Tibial artery (tissue), 4 donors: Measurements from ENCODE around the gene NMRK2.
A peak's percentile ranks its signal among the peaks of the same experiment; 100 is the strongest.

Experiments
- DNase-seq, 2 donors: peaks; one replicate each; pipeline ENCODE4 v3.0.0-alpha.2; 2019
- H3K27ac ChIP-seq, 2 donors: fragments of 200-600 bp; sonication (generic) in 1 of 2; 1 replicate in 1 of 2; 2 replicates in 1 of 2; pipeline ENCODE4 v1.5.1; 2018 to 2019; ENCODE audit warnings: mild to moderate bottlenecking in 1 of 2
- H3K27me3 ChIP-seq, 2 donors: fragments of 200-600 bp; sonication (generic) in 1 of 2; one replicate each; pipeline versions ENCODE4 v1.5.1 to v1.6.0; 2016 to 2019
- H3K36me3 ChIP-seq, 3 donors: fragments of 200-600 bp; sonication (generic) in 2 of 3; one replicate each; pipeline ENCODE4 v1.5.1; 2016 to 2019; ENCODE audit warnings: mild to moderate bottlenecking in 2 of 3
- H3K4me1 ChIP-seq, 4 donors: fragments of 200-600 bp; sonication (generic) in 2 of 4; 1 replicate in 3 of 4; 2 replicates in 1 of 4; pipeline ENCODE4 v1.5.1; 2016 to 2019
- H3K4me3 ChIP-seq, 2 donors: fragments of 200-600 bp; sonication (generic) in 1 of 2; 1 replicate in 1 of 2; 2 replicates in 1 of 2; pipeline ENCODE4 v1.5.1; 2018 to 2019; ENCODE audit warnings: mild to moderate bottlenecking in 2 of 2
- H3K9me3 ChIP-seq, 3 donors: fragments of 200-600 bp; sonication (generic) in 1 of 3; one replicate each; pipeline ENCODE4 v1.5.1; 2016 to 2019
- CTCF ChIP-seq, 2 experiments: fragments of 200-600 bp in 1 of 2; fragments of 450-650 bp in 1 of 2; IDR thresholded peaks; one replicate each; pipeline ENCODE4 v1.5.1; 2017 to 2019; ENCODE audit warnings: antibody characterized with exemption in 2 of 2, mild to moderate bottlenecking in 1 of 2, moderate library complexity in 1 of 2
- intact Hi-C: fragments of 100-400 bp; cut with DNase I; formaldehyde crosslinking; loops from one replicate; pipeline ENCODE4 v1.15.0; 2023; ENCODE audit warnings: low total_unique reads

NMRK2 gene

GRCh38 chr19:3980353-3981251 lies 47.7 kb downstream of the NMRK2 start:
- no peak overlapping the region for H3K27ac ChIP-seq
- no peak overlapping the region for H3K4me3 ChIP-seq
- peaks cover 0 to 30% (median 20%) of the 10 kb centered on the region in 4 donors for H3K4me1 ChIP-seq
- TF ChIP-seq CTCF (IDR thresholded peaks at IDR 0.05) = no peak
- no peaks in the 10 kb centered on the region for H3K9me3 ChIP-seq
- no peak for DNase-seq
- peaks cover 86 to 87% (median 87%) of the 10 kb centered on the region in 3 donors for H3K36me3 ChIP-seq
- no peaks in the 10 kb centered on the region for H3K27me3 ChIP-seq
- intact Hi-C loops = loop anchor here (10.0 kb wide), 2 partner anchors 144 to 204 kb away; partner anchors contain the start of genes ANKRD24, MAP2K2 and SIRT6

GRCh38 chr19:3981373-3981735 lies 48.5 kb downstream of the NMRK2 start:
- intact Hi-C loops = loop anchor here (10.0 kb wide), 2 partner anchors 143 to 203 kb away; partner anchors contain the start of genes ANKRD24, MAP2K2 and SIRT6
- no peaks in the 10 kb centered on the region for H3K9me3 ChIP-seq
- DNase-seq = no peak
- TF ChIP-seq CTCF (IDR thresholded peaks at IDR 0.05) = no peak
- no peak overlapping the region for H3K27ac ChIP-seq
- peaks cover 79 to 80% (median 79%) of the 10 kb centered on the region in 3 donors for H3K36me3 ChIP-seq
- H3K4me3 ChIP-seq = no peak overlapping the region
- H3K27me3 ChIP-seq = no peaks in the 10 kb centered on the region
- peaks cover 0 to 37% (median 27%) of the 10 kb centered on the region in 4 donors for H3K4me1 ChIP-seq

GRCh38 chr19:3981736-3982681 lies 49.1 kb downstream of the NMRK2 start:
- intact Hi-C loops = loop anchor here (10.0 kb wide), 2 partner anchors 143 to 203 kb away; partner anchors contain the start of genes ANKRD24, MAP2K2 and SIRT6
- no peak overlapping the region for H3K4me3 ChIP-seq
- no peak for TF ChIP-seq CTCF (IDR thresholded peaks at IDR 0.05)
- H3K27ac ChIP-seq = no peak overlapping the region
- no peaks in the 10 kb centered on the region for H3K27me3 ChIP-seq
- H3K4me1 ChIP-seq = peaks cover 0 to 44% (median 34%) of the 10 kb centered on the region in 4 donors
- H3K9me3 ChIP-seq = no peaks in the 10 kb centered on the region
- DNase-seq = no peak
- H3K36me3 ChIP-seq = peaks cover 72 to 73% (median 73%) of the 10 kb centered on the region in 3 donors

GRCh38 chr19:3982701-3983541 lies 50.1 kb downstream of the NMRK2 start:
- intact Hi-C loops = loop anchor here (10.0 kb wide), 2 partner anchors 142 to 202 kb away; partner anchors contain the start of genes ANKRD24, MAP2K2 and SIRT6
- Histone ChIP-seq H3K27ac (peak overlapping the region; percentile 91 to 94), H3K9me3 (no peaks in the 10 kb centered on the region), H3K36me3 (peaks cover 63 to 64% (median 63%) of the 10 kb centered on the region in 3 donors), H3K4me3 (peak overlapping the region in 1 of 2 donors; percentile 75), H3K27me3 (no peaks in the 10 kb centered on the region), H3K4me1 (peaks cover 0 to 53% (median 40%) of the 10 kb centered on the region in 4 donors)
- no peak for TF ChIP-seq CTCF (IDR thresholded peaks at IDR 0.05)
- DNase-seq = peak in 1 of 2 donors; percentile 67
